Activated CD8-positive, alpha-beta T cell treated with anti-CD3 and anti-CD28 coated beads, Interleukin-2, amount 10 ng/mL, durations not matched to agents 7 days and 5 days (primary cell): ENCODE measurements around the gene CTAGE8. TPM values are rescaled to one million over a fixed set of nuclear protein-coding genes. Genes with fewer than 3 reads are reported as not detected.
A peak's percentile ranks its signal among the peaks of the same experiment; 100 is the strongest.
"Not testable (repeated sequence)": the region's sequence is repeated elsewhere in the genome, so short reads cannot be mapped to it uniquely, and the experiment has no call there.

Experiments
- ATAC-seq: fragments of 150-1000 bp; cut with Tn5 transposase; one replicate; pipeline ENCODE4 v1.10.0; 2021; ENCODE audit warnings: moderate library complexity
- CTCF ChIA-PET: fragments of 350-600 bp; sonication (Branson Sonifier 250); formaldehyde crosslinking; loops from one replicate; lab custom pipeline; 2021; ENCODE audit warnings: antibody characterized with exemption; lab: Charles Lee
- POLR2A ChIA-PET: fragments of 350-600 bp; sonication (Branson Sonifier 250); formaldehyde crosslinking; loops from one replicate; lab custom pipeline; 2021; ENCODE audit warnings: antibody characterized with exemption; lab: Charles Lee
- DNase-seq: peaks from one replicate; pipeline ENCODE4 v3.0.0-alpha.2; 2020
- H3K27ac Mint-ChIP-seq: one replicate; pipeline ENCODE4 v1.8.0; 2021; ENCODE audit warnings: mild to moderate bottlenecking, mixed read lengths
- H3K27me3 Mint-ChIP-seq: one replicate; pipeline ENCODE4 v1.8.0; 2021; ENCODE audit warnings: low read depth, mixed read lengths
- H3K36me3 Mint-ChIP-seq: one replicate; pipeline ENCODE4 v1.8.0; 2021; ENCODE audit warnings: low read depth, mixed read lengths
- H3K4me1 Mint-ChIP-seq: one replicate; pipeline ENCODE4 v1.8.0; 2021; ENCODE audit warnings: low read depth, mixed read lengths
- H3K4me3 Mint-ChIP-seq: one replicate; pipeline ENCODE4 v1.8.0; 2021; ENCODE audit warnings: mild to moderate bottlenecking, mixed read lengths
- H3K9me3 Mint-ChIP-seq: one replicate; pipeline ENCODE4 v1.8.0; 2022; ENCODE audit warnings: mixed read lengths; ENCODE audit not compliant: insufficient read depth
- total RNA-seq, 2 experiments: library from RNA; stranded (reverse); gene quantifications; one replicate each; pipeline ENCODE4 v1.2.3, GENCODE V29; 2021

Gene CTAGE8
- total RNA-seq, 2 experiments from 2014 or later: 2.2 TPM

GRCh38 chr7:144247674-144248330 is 21.3 kb downstream of the CTAGE8 start:
- POLR2A ChIA-PET, ATAC-seq, H3K4me3 Mint-ChIP-seq, DNase-seq, H3K9me3 Mint-ChIP-seq, H3K36me3 Mint-ChIP-seq, H3K27me3 Mint-ChIP-seq, H3K27ac Mint-ChIP-seq, CTCF ChIA-PET, H3K4me1 Mint-ChIP-seq: not testable (repeated sequence)

GRCh38 chr7:144246967-144247366 is 22.1 kb downstream of the CTAGE8 start:
- H3K4me1 Mint-ChIP-seq, H3K27ac Mint-ChIP-seq, ATAC-seq, H3K4me3 Mint-ChIP-seq, H3K9me3 Mint-ChIP-seq, H3K36me3 Mint-ChIP-seq, CTCF ChIA-PET, POLR2A ChIA-PET, DNase-seq, H3K27me3 Mint-ChIP-seq: not testable (repeated sequence)

- ATAC-seq: not testable (repeated sequence)
Measured at GRCh38 chr7:144245372-144245771, 23.7 kb downstream of the CTAGE8 start.

GRCh38 chr7:144239365-144239764 is 29.7 kb downstream of the CTAGE8 start, which contains the start of gene OR2A42:
TSS of gene OR2A42 (minus strand) at chr7:144239605. CDS start at chr7:144232843, 6,762 bp downstream.
- H3K4me1 Mint-ChIP-seq, ATAC-seq, POLR2A ChIA-PET, DNase-seq, H3K27me3 Mint-ChIP-seq, H3K9me3 Mint-ChIP-seq, H3K27ac Mint-ChIP-seq, H3K4me3 Mint-ChIP-seq, CTCF ChIA-PET, H3K36me3 Mint-ChIP-seq: not testable (repeated sequence)

More at GRCh38 chr7:144245372-144245771, 23.7 kb downstream of the CTAGE8 start:
- H3K4me3 Mint-ChIP-seq, DNase-seq, H3K36me3 Mint-ChIP-seq, H3K9me3 Mint-ChIP-seq, H3K27ac Mint-ChIP-seq, H3K4me1 Mint-ChIP-seq, POLR2A ChIA-PET, CTCF ChIA-PET, H3K27me3 Mint-ChIP-seq: not testable (repeated sequence)

- ATAC-seq, H3K27ac Mint-ChIP-seq, H3K4me1 Mint-ChIP-seq, POLR2A ChIA-PET, DNase-seq, H3K27me3 Mint-ChIP-seq, H3K36me3 Mint-ChIP-seq, CTCF ChIA-PET, H3K9me3 Mint-ChIP-seq, H3K4me3 Mint-ChIP-seq: not testable (repeated sequence)
Measured at GRCh38 chr7:144238530-144239082, 30.5 kb downstream of the CTAGE8 start.

GRCh38 chr7:144233039-144233438 is 36.0 kb downstream of the CTAGE8 start:
- H3K36me3 Mint-ChIP-seq, ATAC-seq, H3K4me1 Mint-ChIP-seq, H3K4me3 Mint-ChIP-seq, CTCF ChIA-PET, DNase-seq, H3K27me3 Mint-ChIP-seq, POLR2A ChIA-PET, H3K27ac Mint-ChIP-seq, H3K9me3 Mint-ChIP-seq: not testable (repeated sequence)

GRCh38 chr7:144231027-144231426 is 38.1 kb downstream of the CTAGE8 start:
- H3K4me3 Mint-ChIP-seq, H3K9me3 Mint-ChIP-seq, H3K27ac Mint-ChIP-seq, H3K4me1 Mint-ChIP-seq, H3K36me3 Mint-ChIP-seq, DNase-seq, H3K27me3 Mint-ChIP-seq, ATAC-seq, CTCF ChIA-PET, POLR2A ChIA-PET: not testable (repeated sequence)

- POLR2A ChIA-PET, CTCF ChIA-PET, ATAC-seq, H3K27ac Mint-ChIP-seq, H3K27me3 Mint-ChIP-seq, H3K4me3 Mint-ChIP-seq, H3K4me1 Mint-ChIP-seq, H3K36me3 Mint-ChIP-seq, DNase-seq, H3K9me3 Mint-ChIP-seq: not testable (repeated sequence)
Measured at GRCh38 chr7:144228810-144229209, 40.3 kb downstream of the CTAGE8 start.

GRCh38 chr7:144226866-144227265 is 42.2 kb downstream of the CTAGE8 start:
- H3K9me3 Mint-ChIP-seq, ATAC-seq, POLR2A ChIA-PET, DNase-seq, CTCF ChIA-PET, H3K27ac Mint-ChIP-seq, H3K27me3 Mint-ChIP-seq, H3K4me3 Mint-ChIP-seq, H3K4me1 Mint-ChIP-seq, H3K36me3 Mint-ChIP-seq: not testable (repeated sequence)

- POLR2A ChIA-PET, CTCF ChIA-PET, H3K4me3 Mint-ChIP-seq, DNase-seq, H3K9me3 Mint-ChIP-seq, H3K4me1 Mint-ChIP-seq, H3K36me3 Mint-ChIP-seq, H3K27me3 Mint-ChIP-seq, ATAC-seq, H3K27ac Mint-ChIP-seq: not testable (repeated sequence)
Measured at GRCh38 chr7:144223675-144224074, 45.4 kb downstream of the CTAGE8 start.

GRCh38 chr7:144220531-144220930 is 48.6 kb downstream of the CTAGE8 start:
- H3K4me3 Mint-ChIP-seq, H3K9me3 Mint-ChIP-seq, H3K4me1 Mint-ChIP-seq, CTCF ChIA-PET, H3K27ac Mint-ChIP-seq, POLR2A ChIA-PET, DNase-seq, H3K27me3 Mint-ChIP-seq, ATAC-seq, H3K36me3 Mint-ChIP-seq: not testable (repeated sequence)

- H3K36me3 Mint-ChIP-seq, H3K27ac Mint-ChIP-seq, H3K9me3 Mint-ChIP-seq, H3K4me3 Mint-ChIP-seq, DNase-seq, POLR2A ChIA-PET, H3K27me3 Mint-ChIP-seq, H3K4me1 Mint-ChIP-seq, CTCF ChIA-PET: not testable (repeated sequence)
- ATAC-seq: peak; percentile 41
Measured at GRCh38 chr7:144219149-144219548, 49.9 kb downstream of the CTAGE8 start.
